Activated CD8-positive, alpha-beta memory T cell treated with anti-CD3 and anti-CD28 coated beads, Interleukin-2, amount 50 U/mL, for 48 hours (primary cell): Measurements from ENCODE around the gene CLEC4M.

ENCODE experiments used
- DNase-seq: peaks from one replicate; pipeline ENCODE4 v3.0.0-alpha.2; 2020

The CLEC4M gene

DNA sequence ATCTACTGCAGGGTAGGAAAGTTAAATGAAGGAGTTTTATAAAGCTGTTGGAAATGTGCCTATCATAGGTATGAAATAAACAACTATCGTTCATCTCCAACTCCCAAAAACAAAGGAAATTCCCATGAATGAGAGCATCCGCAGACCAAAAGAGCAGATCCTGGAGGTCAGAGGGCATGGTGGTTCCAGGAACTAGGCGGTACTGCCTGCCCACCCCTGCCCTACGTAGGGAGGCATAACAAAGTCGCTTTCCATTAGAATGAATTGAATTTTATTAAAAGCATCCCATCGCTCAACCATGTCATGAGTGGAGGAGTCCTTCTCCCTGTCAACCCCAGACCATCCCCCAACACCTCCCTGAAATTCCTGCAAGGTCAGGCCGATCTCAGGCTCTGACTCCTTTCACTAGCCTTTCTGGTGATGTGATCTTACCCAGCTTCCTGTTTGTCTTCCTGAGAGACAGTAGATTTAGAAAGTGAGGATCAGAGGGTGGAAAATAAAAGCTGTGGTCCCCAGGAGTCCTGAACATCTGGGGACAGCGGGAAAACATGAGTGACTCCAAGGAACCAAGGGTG, at the start of gene CLEC4M:
TSS of gene CLEC4M (plus strand) at position 525 of the 575 bp plus-strand sequence. CDS start at position 549, 24 bp downstream.
- DNase-seq, result no peak

- DNase-seq, result no peak
Observed at GRCh38 chr19:7715671-7716070, 47.4 kb upstream of the CLEC4M start.

- no peak for DNase-seq
Observed at GRCh38 chr19:7716762-7717161, 46.3 kb upstream of the CLEC4M start.

- DNase-seq, result no peak
Observed at GRCh38 chr19:7718668-7719067, 44.4 kb upstream of the CLEC4M start.

DNA sequence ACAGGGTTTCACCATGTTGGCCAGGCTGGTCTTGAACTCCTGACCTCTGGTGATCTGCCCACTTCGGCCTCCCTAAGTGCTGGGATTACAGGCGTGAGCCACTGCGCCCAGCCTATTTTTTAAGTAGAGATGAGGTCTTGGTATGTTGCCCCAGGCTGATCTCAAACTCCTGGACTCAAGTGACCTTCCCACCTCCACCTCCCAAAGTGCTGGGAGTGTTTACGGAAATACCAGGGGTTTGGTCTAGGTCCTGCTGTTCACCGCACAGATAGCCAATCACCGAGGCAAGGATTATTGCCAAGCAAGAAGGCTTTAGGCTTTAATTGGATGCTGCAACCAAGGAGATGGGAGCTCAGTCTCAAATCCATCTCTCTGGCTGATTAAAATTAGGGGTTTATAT, 42.7 kb upstream of the CLEC4M start:
- DNase-seq, result no peak

DNA sequence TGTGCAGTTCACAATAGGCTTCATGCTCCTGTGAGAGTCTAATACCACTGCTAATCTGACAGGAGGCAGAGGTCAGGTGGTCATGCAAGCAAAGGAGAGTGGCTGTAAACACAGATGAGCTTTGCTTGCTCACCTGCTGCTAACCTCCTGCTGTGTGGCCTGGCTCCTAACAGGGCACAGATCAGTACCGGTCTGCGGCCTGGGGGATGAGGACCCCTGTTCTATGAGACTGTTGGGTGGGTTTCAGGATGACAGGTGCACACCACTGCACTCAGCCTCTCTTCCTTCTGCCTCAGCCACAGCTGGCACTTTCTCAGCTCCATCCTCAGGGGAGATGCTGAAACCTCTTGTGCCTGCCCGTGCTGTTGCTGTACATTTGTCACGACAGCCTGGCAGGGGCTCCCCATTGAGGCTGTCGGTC, 40.8 kb upstream of the CLEC4M start:
- DNase-seq, result no peak

DNA sequence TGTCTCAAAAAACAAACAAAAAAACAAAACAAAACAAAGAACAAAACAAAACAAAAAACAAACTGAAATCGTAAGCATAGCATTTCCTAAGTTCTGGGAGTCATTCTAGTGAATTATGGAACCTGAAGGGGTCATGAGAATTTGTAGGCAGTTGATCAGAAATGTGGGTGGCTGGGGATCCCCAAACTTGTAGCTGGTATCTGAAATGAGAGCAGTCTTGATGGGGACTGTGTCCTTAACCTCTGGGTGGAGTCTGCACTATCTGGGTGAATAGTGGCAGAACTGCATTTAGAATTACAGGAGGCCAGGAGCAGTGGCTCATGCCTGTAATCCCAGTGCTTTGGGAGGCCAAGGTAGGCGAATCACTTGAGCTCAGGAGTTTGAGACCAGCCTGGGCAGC, 37.3 kb upstream of the CLEC4M start:
- no peak for DNase-seq

GRCh38 chr19:7729211-7729610, 33.8 kb upstream of the CLEC4M start:
- DNase-seq, result no peak

- DNase-seq, result no peak
Observed at GRCh38 chr19:7729831-7730285, 33.2 kb upstream of the CLEC4M start.

GRCh38 chr19:7730286-7731217, 32.5 kb upstream of the CLEC4M start:
- DNase-seq, result no peak

DNA sequence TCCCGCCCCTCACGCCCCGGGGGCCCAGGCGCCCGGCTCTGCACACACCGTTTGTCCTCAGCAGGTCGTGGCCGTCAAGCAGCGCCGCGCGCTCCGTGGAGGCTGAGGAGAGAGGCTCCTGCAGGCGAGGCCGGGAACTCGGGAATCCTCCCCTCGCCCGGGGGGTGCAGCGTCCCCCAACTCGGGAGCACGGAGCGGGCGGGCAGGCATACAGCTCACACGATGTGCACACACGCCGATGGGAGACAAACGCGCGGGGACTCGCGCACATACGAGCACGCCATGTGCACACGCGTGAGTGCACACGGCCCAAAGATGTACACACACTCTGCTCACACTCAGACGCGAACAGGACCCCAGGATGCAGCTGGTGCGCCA, 31.8 kb upstream of the CLEC4M start:
- DNase-seq, result no peak

- no peak for DNase-seq
Observed at GRCh38 chr19:7731615-7732014, 31.4 kb upstream of the CLEC4M start.

- no peak for DNase-seq
Observed at GRCh38 chr19:7732045-7732444, 31.0 kb upstream of the CLEC4M start, which contains the start of gene CLEC4G. CLEC4G (minus strand) TSS chr19:7732110; CDS start chr19:7732102, 8 bp downstream.

- no peak for DNase-seq
Observed at GRCh38 chr19:7733376-7733775, 29.7 kb upstream of the CLEC4M start.

DNA sequence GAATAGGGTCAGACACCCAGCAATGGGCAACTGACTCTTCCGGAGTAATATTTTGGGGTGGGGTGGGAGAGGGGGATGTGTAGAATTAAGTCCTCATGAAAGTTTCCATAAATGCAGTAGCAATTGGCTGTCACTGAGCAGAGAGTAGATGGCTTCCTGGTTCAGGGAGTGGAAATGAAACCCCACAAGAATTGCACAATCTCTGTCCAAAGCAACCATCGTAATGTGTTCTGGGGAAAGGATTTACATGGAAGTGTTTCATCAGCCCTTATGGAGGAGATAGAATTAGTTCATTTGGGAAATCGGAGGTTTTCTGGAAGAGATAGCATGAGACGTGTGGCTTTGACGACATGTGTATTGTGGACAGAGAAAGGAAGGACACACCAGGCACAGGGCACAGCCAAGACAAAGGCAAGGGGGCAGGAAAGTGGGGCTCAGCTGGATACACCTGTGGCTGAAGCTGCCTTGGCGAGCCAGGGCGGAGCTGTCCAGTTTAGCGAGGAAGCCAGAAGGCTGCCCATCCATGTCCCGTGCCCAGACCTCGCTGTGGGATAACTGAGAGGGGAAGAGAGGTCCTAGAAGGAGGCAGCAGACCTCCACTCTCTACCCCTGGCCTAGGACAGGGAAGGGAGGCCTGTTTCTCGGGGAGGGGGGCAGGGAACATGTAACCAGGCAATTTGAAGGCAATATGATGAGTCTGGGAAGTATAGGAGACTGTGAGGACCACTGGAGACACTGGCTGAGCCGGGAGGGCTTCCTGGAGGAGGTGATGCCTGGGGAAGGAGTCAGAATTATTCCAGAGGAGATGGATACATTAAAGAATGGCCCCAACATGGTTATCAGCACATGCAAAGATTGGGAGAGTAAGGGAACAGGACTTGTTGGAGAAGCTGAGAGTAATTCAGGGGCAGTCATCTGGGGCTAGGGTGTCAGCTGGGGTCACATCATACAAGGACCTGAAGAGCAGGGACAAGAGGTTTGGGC, 28.5 kb upstream of the CLEC4M start:
- no peak for DNase-seq

- DNase-seq, result no peak
Observed at GRCh38 chr19:7736148-7736547, 26.9 kb upstream of the CLEC4M start.

GRCh38 chr19:7737215-7737614, 25.8 kb upstream of the CLEC4M start:
- DNase-seq, result no peak

DNA sequence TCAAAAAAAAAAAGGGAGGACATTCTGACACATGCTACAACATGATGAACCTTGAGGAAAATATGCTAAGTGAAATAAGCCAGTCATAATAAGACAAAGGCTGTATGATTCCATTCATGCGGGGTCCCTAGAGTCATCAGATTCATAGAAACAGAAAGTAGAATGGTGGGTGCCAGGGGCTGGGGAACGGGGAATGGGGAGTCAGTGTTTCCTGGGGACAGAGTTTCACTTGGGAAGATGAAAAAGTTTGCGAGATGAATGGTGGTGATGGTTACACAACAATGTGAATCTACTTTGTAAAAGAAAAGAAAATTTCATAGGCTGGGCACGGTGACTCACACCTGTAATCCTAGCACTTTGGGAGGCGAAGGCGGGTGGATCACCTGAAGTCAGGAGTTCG, 25.0 kb upstream of the CLEC4M start:
- DNase-seq, result no peak

- no peak for DNase-seq
Observed at GRCh38 chr19:7739211-7739755, 23.8 kb upstream of the CLEC4M start.

GRCh38 chr19:7739801-7740681, 23.0 kb upstream of the CLEC4M start:
- DNase-seq, result no peak

- no peak for DNase-seq
Observed at GRCh38 chr19:7740682-7741054, 22.4 kb upstream of the CLEC4M start.

- DNase-seq, result no peak
Observed at GRCh38 chr19:7742575-7742974, 20.5 kb upstream of the CLEC4M start.
